Neural cell (in vitro differentiated cells): ENCODE results near the gene ZNF709. TPM values are rescaled to one million over a fixed set of nuclear protein-coding genes. Genes with fewer than 3 reads are reported as not detected.

Source experiments
- H2AFZ ChIP-seq: fragments of 200-600, 300-800 bp; sonication (generic), shearing (Covaris generic); 2 replicates; pipeline ENCODE4 v1.6.0; 2014; ENCODE audit warnings: low read depth, mild to moderate bottlenecking, antibody characterized with exemption, low read length, moderate library complexity
- H3F3A ChIP-seq: fragments of 200-600 bp; shearing (Covaris generic); 2 replicates; pipeline ENCODE4 v1.6.1; 2016; ENCODE audit warnings: mild to moderate bottlenecking, moderate library complexity, mixed read lengths, antibody characterized with exemption, low read length; ENCODE audit not compliant: insufficient read depth, poor library complexity, severe bottlenecking
- H3K27ac ChIP-seq: fragments of 200-600, 300-800 bp; sonication (generic), shearing (Covaris generic); 2 replicates; pipeline ENCODE4 v1.5.1; 2014; ENCODE audit warnings: mild to moderate bottlenecking, low read length, moderate library complexity
- H3K27me3 ChIP-seq: fragments of 300-800, 200-600 bp; sonication (generic), shearing (Covaris generic); 2 replicates; pipeline ENCODE4 v1.6.0; 2014; ENCODE audit warnings: mild to moderate bottlenecking, low read depth, low read length, moderate library complexity; ENCODE audit not compliant: insufficient read depth
- H3K36me3 ChIP-seq: fragments of 300-800, 200-600 bp; sonication (generic), shearing (Covaris generic); 2 replicates; pipeline ENCODE4 v1.5.1; 2014; ENCODE audit warnings: mild to moderate bottlenecking, antibody characterized with exemption, low read length, moderate library complexity; ENCODE audit not compliant: insufficient read depth
- H3K4me2 ChIP-seq: fragments of 300-800, 200-600 bp; sonication (generic), shearing (Covaris generic); 2 replicates; pipeline ENCODE4 v1.6.0; 2014; ENCODE audit warnings: mild to moderate bottlenecking, low read length
- H3K4me3 ChIP-seq: fragments of 300-800, 200-600 bp; sonication (generic), shearing (Covaris generic); 2 replicates; pipeline ENCODE4 v1.5.1; 2014; ENCODE audit warnings: mild to moderate bottlenecking, low read length, moderate library complexity
- H3K79me2 ChIP-seq: fragments of 200-600 bp; shearing (Covaris generic); replicated peaks from 2 replicates; pipeline ENCODE4 v1.6.0; 2014; ENCODE audit warnings: mild to moderate bottlenecking, low read length, moderate library complexity; ENCODE audit not compliant: insufficient read depth
- H3K9ac ChIP-seq: fragments of 300-800, 200-600 bp; sonication (generic), shearing (Covaris generic); 2 replicates; pipeline ENCODE4 v1.6.1; 2016; ENCODE audit warnings: mild to moderate bottlenecking, low read length, mixed read lengths
- H3K9me2 ChIP-seq: fragments of 200-600 bp; shearing (Covaris generic); 2 replicates; pipeline ENCODE4 v1.6.1; 2016; ENCODE audit warnings: mild to moderate bottlenecking, low read length, mixed read lengths; ENCODE audit not compliant: insufficient read depth
- H3K9me3 ChIP-seq: fragments of 200-600, 300-800 bp; sonication (generic), shearing (Covaris generic); 2 replicates; pipeline ENCODE4 v1.6.1; 2016; ENCODE audit warnings: mild to moderate bottlenecking, mixed run types, low read length, moderate library complexity, mixed read lengths
- H4K20me1 ChIP-seq: fragments of 200-600 bp; shearing (Covaris generic); 2 replicates; pipeline ENCODE4 v1.6.1; 2016; ENCODE audit warnings: mild to moderate bottlenecking, mixed run types; ENCODE audit not compliant: insufficient read depth
- EP300 ChIP-seq: fragments of 450-650 bp; conservative IDR thresholded peaks from 2 replicates; pipeline ENCODE4 v1.6.1; 2014; ENCODE audit warnings: antibody characterized with exemption, mild to moderate bottlenecking, moderate library complexity; ENCODE audit not compliant: poor library complexity, severe bottlenecking
- EZH2 ChIP-seq: fragments of 200-600, 300-800 bp; shearing (Covaris generic), sonication (generic); IDR thresholded peaks from 2 replicates; pipeline ENCODE4 v1.6.1; 2014; ENCODE audit warnings: antibody characterized with exemption, low read length, borderline replicate concordance, mild to moderate bottlenecking; ENCODE audit not compliant: insufficient read depth, poor library complexity, severe bottlenecking
- MXI1 ChIP-seq: fragments of 450-650 bp; conservative IDR thresholded peaks from 2 replicates; pipeline ENCODE4 v1.6.1; 2014; ENCODE audit warnings: antibody characterized with exemption, mild to moderate bottlenecking; ENCODE audit not compliant: poor library complexity, severe bottlenecking
- POLR2AphosphoS5 ChIP-seq: IDR thresholded peaks from 2 replicates; pipeline ENCODE4 v1.6.1; 2012
- RAD21 ChIP-seq: fragments of 450-650 bp; conservative IDR thresholded peaks from 2 replicates; pipeline ENCODE4 v1.6.1; 2014; ENCODE audit warnings: antibody characterized with exemption, mild to moderate bottlenecking, moderate library complexity
- SMC3 ChIP-seq: fragments of 450-650 bp; conservative IDR thresholded peaks from 2 replicates; pipeline ENCODE4 v1.6.1; 2014; ENCODE audit warnings: antibody characterized with exemption, mild to moderate bottlenecking, moderate library complexity; ENCODE audit not compliant: poor library complexity
- TAF1 ChIP-seq: IDR thresholded peaks from 2 replicates; pipeline ENCODE4 v1.6.1; 2012; ENCODE audit warnings: low read depth
- polyA plus RNA-seq: library from polyadenylated mRNA; depleted of rRNA; stranded (reverse); fragments of >200 nt; gene quantifications from 2 replicates; pipeline ENCODE4 v1.2.3, GENCODE V29; 2014
- TF ChIP-seq, protein P1 (sequence below): fragments of 450-650 bp; IDR thresholded peaks from 2 replicates; pipeline ENCODE4 v1.5.1; 2014; ENCODE audit warnings: antibody characterized with exemption, mild to moderate bottlenecking, moderate library complexity; ENCODE audit not compliant: poor library complexity, severe bottlenecking
- TF ChIP-seq, protein P2 (sequence below): IDR thresholded peaks from 2 replicates; pipeline ENCODE4 v1.6.1; 2012; ENCODE audit warnings: borderline replicate concordance

The ZNF709 gene
- polyA plus RNA-seq, 1 donor from 2014 or later, result 17.4 TPM

DNA sequence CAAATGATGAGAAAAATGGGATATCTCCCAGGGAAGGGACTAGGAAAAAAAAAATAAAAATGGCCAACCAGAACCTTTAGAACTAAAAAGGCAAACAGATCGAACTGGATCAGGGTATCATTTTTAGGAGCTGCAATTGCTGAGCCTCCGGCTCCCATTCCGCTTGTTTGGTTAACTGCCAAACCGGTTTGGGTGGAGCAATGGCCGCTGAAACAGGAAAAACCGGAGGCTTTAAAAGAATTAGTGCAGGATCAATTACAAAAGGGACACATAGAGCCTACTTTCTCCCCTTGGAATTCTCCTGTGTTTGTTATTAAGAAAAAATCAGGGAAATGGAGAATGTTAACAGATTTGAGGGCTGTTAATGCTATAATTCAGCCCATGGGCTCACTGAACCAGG lies 31.1 kb downstream of the ZNF709 start:
- Histone ChIP-seq H3K36me3 (no peaks in the 10 kb centered on the region), H3K79me2 (no peaks in the 10 kb centered on the region), H3K9me2 (no peaks in the 10 kb centered on the region), H3K9ac (no peak overlapping the region), H3K9me3 (peaks cover 4% of the 10 kb centered on the region), H3K4me3 (no peak overlapping the region), H3K27me3 (no peaks in the 10 kb centered on the region), H3K27ac (no peak overlapping the region), H3K4me2 (no peak overlapping the region), H2AFZ (no peak overlapping the region), H4K20me1 (no peaks in the 10 kb centered on the region), H3F3A (no peaks in the 10 kb centered on the region)
- TF ChIP-seq, protein P1, sequence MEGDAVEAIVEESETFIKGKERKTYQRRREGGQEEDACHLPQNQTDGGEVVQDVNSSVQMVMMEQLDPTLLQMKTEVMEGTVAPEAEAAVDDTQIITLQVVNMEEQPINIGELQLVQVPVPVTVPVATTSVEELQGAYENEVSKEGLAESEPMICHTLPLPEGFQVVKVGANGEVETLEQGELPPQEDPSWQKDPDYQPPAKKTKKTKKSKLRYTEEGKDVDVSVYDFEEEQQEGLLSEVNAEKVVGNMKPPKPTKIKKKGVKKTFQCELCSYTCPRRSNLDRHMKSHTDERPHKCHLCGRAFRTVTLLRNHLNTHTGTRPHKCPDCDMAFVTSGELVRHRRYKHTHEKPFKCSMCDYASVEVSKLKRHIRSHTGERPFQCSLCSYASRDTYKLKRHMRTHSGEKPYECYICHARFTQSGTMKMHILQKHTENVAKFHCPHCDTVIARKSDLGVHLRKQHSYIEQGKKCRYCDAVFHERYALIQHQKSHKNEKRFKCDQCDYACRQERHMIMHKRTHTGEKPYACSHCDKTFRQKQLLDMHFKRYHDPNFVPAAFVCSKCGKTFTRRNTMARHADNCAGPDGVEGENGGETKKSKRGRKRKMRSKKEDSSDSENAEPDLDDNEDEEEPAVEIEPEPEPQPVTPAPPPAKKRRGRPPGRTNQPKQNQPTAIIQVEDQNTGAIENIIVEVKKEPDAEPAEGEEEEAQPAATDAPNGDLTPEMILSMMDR, result no peak
- TF ChIP-seq TAF1 (no peak), MXI1 (no peak), EZH2 (no peak), EP300 (no peak), RAD21 (no peak), POLR2AphosphoS5 (no peak), SMC3 (no peak)
- TF ChIP-seq, protein P2, sequence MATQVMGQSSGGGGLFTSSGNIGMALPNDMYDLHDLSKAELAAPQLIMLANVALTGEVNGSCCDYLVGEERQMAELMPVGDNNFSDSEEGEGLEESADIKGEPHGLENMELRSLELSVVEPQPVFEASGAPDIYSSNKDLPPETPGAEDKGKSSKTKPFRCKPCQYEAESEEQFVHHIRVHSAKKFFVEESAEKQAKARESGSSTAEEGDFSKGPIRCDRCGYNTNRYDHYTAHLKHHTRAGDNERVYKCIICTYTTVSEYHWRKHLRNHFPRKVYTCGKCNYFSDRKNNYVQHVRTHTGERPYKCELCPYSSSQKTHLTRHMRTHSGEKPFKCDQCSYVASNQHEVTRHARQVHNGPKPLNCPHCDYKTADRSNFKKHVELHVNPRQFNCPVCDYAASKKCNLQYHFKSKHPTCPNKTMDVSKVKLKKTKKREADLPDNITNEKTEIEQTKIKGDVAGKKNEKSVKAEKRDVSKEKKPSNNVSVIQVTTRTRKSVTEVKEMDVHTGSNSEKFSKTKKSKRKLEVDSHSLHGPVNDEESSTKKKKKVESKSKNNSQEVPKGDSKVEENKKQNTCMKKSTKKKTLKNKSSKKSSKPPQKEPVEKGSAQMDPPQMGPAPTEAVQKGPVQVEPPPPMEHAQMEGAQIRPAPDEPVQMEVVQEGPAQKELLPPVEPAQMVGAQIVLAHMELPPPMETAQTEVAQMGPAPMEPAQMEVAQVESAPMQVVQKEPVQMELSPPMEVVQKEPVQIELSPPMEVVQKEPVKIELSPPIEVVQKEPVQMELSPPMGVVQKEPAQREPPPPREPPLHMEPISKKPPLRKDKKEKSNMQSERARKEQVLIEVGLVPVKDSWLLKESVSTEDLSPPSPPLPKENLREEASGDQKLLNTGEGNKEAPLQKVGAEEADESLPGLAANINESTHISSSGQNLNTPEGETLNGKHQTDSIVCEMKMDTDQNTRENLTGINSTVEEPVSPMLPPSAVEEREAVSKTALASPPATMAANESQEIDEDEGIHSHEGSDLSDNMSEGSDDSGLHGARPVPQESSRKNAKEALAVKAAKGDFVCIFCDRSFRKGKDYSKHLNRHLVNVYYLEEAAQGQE, result no peak

DNA sequence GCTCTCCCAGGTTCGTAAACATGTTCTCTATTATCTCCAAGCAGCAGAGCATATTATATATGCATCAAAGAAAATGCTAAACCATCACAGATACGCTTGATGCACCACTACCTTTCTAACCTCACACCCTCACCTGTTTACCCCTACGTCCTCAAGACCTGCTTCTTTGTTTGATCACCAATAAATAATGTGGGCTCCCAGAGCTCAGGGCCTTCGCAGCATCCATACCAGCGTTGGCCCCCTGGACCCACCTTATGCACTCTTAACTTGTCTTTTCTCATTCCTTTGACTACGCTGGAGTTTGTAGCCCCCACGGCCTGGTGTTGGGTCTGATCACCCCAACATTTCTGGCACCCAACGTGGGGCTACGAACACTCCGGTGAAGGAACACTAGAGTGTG lies 33.8 kb downstream of the ZNF709 start:
- Histone ChIP-seq H3K4me2 (no peak overlapping the region), H3K9me3 (peaks cover 4% of the 10 kb centered on the region)
- TF ChIP-seq MXI1 (no peak), POLR2AphosphoS5 (no peak), EZH2 (no peak), SMC3 (no peak), TAF1 (no peak), RAD21 (no peak), EP300 (no peak)
- TF ChIP-seq, protein P1, result no peak
- TF ChIP-seq, protein P2, result no peak

More for the DNA sequence above, 33.8 kb downstream of the ZNF709 start:
- H3K27ac ChIP-seq, result no peak overlapping the region
- H3K79me2 ChIP-seq, result no peaks in the 10 kb centered on the region
- H2AFZ ChIP-seq, result no peak overlapping the region
- H3K4me3 ChIP-seq, result no peak overlapping the region
- H3K9me2 ChIP-seq, result no peaks in the 10 kb centered on the region
- no peak overlapping the region for H3K9ac ChIP-seq
- no peaks in the 10 kb centered on the region for H3K36me3 ChIP-seq
- no peaks in the 10 kb centered on the region for H3K27me3 ChIP-seq
- H4K20me1 ChIP-seq, result no peaks in the 10 kb centered on the region
- H3F3A ChIP-seq, result no peaks in the 10 kb centered on the region
